ENCODE measurements around the gene FOXJ1. TPM values are rescaled to one million over a fixed set of nuclear protein-coding genes. Genes with fewer than 3 reads are reported as not detected.

Gene FOXJ1
- total and polyA plus RNA-seq, 8 donors = 0.12 to 6.7 (median 1.3) TPM; not detected in 3

DNA sequence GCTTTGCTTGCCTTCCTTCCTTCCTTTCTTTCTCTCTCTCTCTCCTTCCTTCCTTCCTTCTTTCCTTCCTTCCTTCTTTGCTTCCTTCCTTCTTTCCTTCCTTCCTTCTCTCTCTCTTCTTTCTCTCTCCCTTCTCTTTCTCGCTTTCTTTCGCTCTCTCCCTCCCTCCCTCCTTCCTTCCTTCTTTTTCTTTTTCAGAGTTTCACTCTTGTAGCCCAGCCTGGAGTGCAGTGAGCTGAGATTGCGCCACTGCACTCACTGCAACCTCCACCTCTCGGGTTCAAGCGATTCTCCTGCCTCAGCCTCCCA is 17.9 kb downstream of the FOXJ1 start:
- no peaks in the 10 kb centered on the region for H3K9me3 ChIP-seq
- no peak overlapping the region for H3K27ac ChIP-seq
- no peaks in the 10 kb centered on the region for H3K36me3 ChIP-seq
- TF ChIP-seq EP300 (IDR thresholded peaks at IDR 0.05) (no peak), POLR2AphosphoS5 (IDR thresholded peaks at IDR 0.05) (no peak), POLR2A (IDR thresholded peaks at IDR 0.05) (no peak)
- TF ChIP-seq, protein P1, sequence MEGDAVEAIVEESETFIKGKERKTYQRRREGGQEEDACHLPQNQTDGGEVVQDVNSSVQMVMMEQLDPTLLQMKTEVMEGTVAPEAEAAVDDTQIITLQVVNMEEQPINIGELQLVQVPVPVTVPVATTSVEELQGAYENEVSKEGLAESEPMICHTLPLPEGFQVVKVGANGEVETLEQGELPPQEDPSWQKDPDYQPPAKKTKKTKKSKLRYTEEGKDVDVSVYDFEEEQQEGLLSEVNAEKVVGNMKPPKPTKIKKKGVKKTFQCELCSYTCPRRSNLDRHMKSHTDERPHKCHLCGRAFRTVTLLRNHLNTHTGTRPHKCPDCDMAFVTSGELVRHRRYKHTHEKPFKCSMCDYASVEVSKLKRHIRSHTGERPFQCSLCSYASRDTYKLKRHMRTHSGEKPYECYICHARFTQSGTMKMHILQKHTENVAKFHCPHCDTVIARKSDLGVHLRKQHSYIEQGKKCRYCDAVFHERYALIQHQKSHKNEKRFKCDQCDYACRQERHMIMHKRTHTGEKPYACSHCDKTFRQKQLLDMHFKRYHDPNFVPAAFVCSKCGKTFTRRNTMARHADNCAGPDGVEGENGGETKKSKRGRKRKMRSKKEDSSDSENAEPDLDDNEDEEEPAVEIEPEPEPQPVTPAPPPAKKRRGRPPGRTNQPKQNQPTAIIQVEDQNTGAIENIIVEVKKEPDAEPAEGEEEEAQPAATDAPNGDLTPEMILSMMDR (IDR thresholded peaks at IDR 0.05) = no peak
- intact Hi-C loops (cut with DNase I; ENCODE audit: low total_unique reads) = loop anchor here (5.0 to 10.0 kb wide), 2 partner anchors 62 to 154 kb away; no protein-coding TSS in a partner anchor
- H3K27me3 ChIP-seq = no peaks in the 10 kb centered on the region
- 74 to 87% (median 79%) methylated on average over 5 of the region's 5 CpGs for WGBS, 5 donors
- peaks cover 10 to 12% (median 10%) of the 10 kb centered on the region in 4 donors for H3K4me1 ChIP-seq
- no peak for DNase-seq
- no peak overlapping the region for H3K4me3 ChIP-seq

DNA sequence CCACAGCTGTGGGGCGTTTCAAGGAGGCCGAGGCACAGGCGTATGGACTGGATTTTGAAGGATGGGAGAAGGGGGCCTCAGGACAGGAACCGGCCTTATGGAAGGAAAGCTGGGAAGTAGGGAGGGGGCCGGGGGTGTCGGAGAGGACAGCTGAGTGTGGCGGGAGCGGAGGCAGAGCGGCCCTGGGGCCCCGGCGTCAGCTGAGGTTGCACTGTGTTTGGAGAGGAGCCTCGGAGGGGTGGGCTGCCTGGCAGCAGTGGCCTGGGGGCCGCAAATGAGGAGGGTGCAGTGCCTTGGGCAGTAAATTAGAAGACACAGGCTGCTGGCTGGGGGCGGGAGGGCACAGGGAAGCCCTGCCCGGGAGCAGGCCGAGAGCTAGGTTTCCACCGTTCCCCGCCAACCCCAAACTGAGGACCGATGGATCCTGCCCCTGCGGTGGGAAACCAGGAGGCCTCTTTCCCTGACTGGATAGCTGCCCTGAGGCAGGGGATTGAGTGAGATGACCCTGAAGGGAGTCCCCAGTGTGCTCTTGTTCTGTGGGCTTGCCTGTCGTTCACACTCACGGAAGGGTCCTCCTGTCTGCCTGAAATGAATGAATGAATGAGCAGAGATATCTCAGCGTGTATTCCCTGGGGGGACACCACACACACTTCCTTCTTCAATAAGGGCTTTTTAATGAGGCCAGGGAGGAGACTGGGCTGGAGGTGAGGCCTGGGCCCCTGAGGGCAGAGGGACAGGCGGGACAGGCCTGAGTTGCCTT is 18.4 kb downstream of the FOXJ1 start:
- Histone ChIP-seq H3K27ac (no peak overlapping the region), H3K36me3 (no peaks in the 10 kb centered on the region), H3K4me1 (peaks cover 10 to 12% (median 10%) of the 10 kb centered on the region in 4 donors), H3K4me3 (no peak overlapping the region), H3K27me3 (no peaks in the 10 kb centered on the region), H3K9me3 (no peaks in the 10 kb centered on the region)
- peak in 1 of 2 donors; percentile 34 for DNase-seq
- intact Hi-C loops (cut with DNase I; ENCODE audit: low total_unique reads) = loop anchor here (5.0 to 10.0 kb wide), 2 partner anchors 62 to 155 kb away; no protein-coding TSS in a partner anchor
- 91 to 94% (median 93%) methylated on average over 19 to 24 of the region's 24 CpGs for WGBS, 5 donors
- no peak for TF ChIP-seq POLR2A (IDR thresholded peaks at IDR 0.05)
- TF ChIP-seq, protein P1 (IDR thresholded peaks at IDR 0.05) = no peak
- no peak for TF ChIP-seq EP300 (IDR thresholded peaks at IDR 0.05)
- TF ChIP-seq POLR2AphosphoS5 (IDR thresholded peaks at IDR 0.05) = no peak

DNA sequence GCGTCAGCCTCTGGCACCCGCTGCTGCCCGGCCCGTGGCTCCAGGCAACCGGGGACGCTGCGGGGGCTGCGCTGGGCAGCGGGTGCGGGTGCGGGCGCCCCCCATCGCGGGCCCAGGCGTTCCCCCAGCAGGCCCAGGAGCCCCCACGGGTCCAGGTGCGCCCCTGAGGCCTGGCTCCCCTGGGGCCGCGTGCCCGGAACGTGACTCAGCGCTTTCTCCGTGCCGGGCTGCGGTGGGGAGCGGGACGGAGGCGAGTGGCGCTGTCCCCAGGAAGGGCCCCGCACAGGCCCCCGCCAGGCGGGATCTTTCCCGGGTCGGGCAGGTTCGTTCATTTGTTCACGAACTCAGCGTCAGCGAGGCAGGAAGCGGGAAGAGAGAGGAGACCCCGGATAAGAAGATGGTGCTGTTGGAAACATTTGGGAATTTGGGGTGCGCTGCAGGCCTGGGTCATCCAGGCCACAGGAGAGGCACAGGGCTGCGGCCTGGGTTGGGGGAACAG is 19.1 kb downstream of the FOXJ1 start:
- Histone ChIP-seq H3K27ac (peak overlapping the region in 2 of 5 donors; percentile 29 to 76), H3K4me3 (peak overlapping the region; percentile 41 to 44 (median 43)), H3K27me3 (no peaks in the 10 kb centered on the region), H3K4me1 (peaks cover 10 to 12% (median 10%) of the 10 kb centered on the region in 4 donors), H3K9me3 (no peaks in the 10 kb centered on the region), H3K36me3 (no peaks in the 10 kb centered on the region)
- peak; percentile 35 to 67 for DNase-seq
- no peak for TF ChIP-seq POLR2AphosphoS5 (IDR thresholded peaks at IDR 0.05)
- WGBS, 5 donors = 29 to 53% (median 37%) methylated on average over 21 to 42 of the region's 42 CpGs
- intact Hi-C loops (cut with DNase I; ENCODE audit: low total_unique reads) = loop anchor here (5.0 to 10.0 kb wide), 2 partner anchors 63 to 155 kb away; no protein-coding TSS in a partner anchor

DNA sequence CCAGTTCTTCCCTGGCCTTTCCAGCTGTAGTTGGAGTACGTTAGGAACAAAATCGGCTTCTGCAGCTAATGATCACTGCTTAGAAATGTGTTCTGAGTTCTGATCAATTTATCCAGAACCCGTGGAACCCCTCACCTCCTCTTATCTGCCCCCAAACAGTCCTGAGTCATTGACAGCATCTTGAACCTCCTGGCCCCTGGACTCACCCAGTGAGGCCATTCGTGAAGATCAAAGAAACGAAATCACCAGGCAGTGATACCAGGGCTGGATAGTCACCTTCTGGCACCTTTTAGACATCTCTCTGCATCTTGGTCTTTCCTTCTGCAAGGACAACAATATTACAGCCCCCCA is 20.4 kb downstream of the FOXJ1 start:
- no peaks in the 10 kb centered on the region for H3K36me3 ChIP-seq
- peaks cover 10 to 12% (median 10%) of the 10 kb centered on the region in 4 donors for H3K4me1 ChIP-seq
- H3K27me3 ChIP-seq = no peaks in the 10 kb centered on the region
- intact Hi-C loops (cut with DNase I; ENCODE audit: low total_unique reads) = loop anchor here (5.0 to 10.0 kb wide), 2 partner anchors 64 to 157 kb away; no protein-coding TSS in a partner anchor
- H3K9me3 ChIP-seq = no peaks in the 10 kb centered on the region
- TF ChIP-seq EP300 (IDR thresholded peaks at IDR 0.05) = no peak
- no peak for TF ChIP-seq POLR2AphosphoS5 (IDR thresholded peaks at IDR 0.05)
- TF ChIP-seq POLR2A (IDR thresholded peaks at IDR 0.05) = no peak
- TF ChIP-seq, protein P1 (IDR thresholded peaks at IDR 0.05) = no peak
- no peak overlapping the region for H3K4me3 ChIP-seq
- H3K27ac ChIP-seq = no peak overlapping the region
- 85 to 93% (median 88%) methylated on average over 5 of the region's 5 CpGs for WGBS, 5 donors
- DNase-seq = no peak
